GM19395 (cell line): ENCODE results near the gene EFCAB8.

Experiments
- ATAC-seq: cut with Tn5 transposase; IDR thresholded peaks from one replicate; pipeline ENCODE4 v1.9.1; 2021; ENCODE audit warnings: mild to moderate bottlenecking, moderate library complexity; ENCODE audit not compliant: unreplicated experiment

EFCAB8 gene

DNA sequence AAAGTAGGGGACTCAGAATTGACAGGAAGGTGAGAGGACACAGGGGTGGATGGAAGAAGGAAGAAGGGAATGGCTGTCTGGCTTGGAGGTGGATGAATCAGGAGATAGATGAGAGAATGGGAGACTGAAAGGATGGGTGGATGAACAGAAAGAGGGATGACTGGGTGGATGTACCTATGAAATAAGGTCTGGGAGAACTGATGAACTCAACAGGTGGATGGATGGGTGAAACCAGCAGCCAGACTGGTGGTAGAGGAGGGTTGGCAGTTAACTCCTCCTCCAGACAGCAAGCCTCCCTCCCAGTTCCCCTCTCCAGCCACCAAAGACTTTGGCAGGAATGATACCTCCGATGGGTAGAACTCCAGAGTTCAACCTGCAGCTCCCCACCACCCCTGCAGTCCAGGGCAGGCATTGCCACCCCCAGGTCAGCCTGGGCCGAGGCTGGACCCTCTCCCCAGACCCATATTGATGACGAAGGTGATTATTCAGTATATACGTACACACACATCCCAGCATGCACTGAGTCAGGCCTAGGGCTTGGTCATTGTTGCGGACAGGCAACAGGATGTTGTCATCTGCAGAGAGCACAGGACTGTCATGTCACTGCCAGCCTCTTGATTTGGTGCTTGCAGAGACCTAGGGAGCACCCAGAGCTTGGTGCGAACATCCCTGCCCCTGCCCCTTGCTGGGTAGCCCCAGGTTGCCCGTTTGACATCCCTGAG lies 143.5 kb downstream of the EFCAB8 start:
- no peak for ATAC-seq

- no peak for ATAC-seq
These were observed 145.5 kb downstream of the EFCAB8 start, which contains the start of gene SUN5 for GRCh38 chr20:33004141-33004751. SUN5 (minus strand) TSS chr20:33004433; CDS start chr20:33004340, 93 bp downstream.

DNA sequence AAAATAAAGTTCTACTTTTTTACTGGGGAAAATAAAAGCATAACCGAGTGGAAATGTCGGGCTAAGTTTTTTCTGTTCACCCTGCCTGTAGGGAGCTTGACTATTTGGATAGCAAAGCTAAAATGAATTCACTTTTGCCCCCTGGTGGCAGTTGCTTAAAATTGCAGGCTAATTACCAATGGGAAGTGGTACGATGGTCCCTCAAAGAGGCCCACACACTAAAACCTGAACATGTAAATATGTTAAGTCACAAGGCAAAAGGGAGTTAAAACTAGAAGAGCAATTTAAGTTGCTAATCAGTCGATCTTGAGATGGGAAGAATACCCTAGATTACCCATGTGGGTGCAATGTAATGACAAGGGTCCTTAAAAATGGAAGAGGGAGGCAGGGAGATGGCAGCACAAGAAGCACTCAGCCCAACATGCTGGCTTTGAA lies 146.4 kb downstream of the EFCAB8 start:
- ATAC-seq, result no peak

- ATAC-seq, result no peak
These were observed 147.4 kb downstream of the EFCAB8 start for GRCh38 chr20:33005908-33006775.

DNA sequence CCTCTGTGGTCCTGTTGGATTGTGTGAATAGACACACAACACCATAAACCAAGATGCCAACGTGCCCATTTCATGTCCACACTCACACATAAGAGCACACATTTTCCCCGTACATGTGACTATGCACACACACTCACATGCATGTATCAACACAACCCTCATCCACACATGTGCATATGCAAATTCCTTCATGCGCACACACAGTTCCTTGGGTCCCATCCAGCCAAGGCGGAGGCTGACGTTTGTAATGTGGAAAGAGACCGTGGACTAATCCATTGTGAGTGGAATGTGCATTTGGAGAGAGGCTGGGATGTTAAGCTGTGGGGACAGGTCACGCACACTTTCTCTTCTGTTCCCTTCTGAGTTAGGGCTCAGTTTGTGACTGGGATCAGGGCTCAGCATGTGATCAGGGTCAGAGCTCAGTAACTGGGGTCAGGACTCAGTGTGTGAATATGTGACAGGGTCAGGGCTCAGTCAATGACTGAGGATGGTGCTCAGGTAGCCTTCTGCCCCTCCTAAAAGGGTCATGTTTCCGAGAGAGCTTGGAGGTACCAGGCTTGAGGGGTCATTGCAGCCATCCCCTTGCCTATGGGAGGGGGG lies 148.2 kb downstream of the EFCAB8 start:
- no peak for ATAC-seq

GRCh38 chr20:33007376-33008335 lies 148.9 kb downstream of the EFCAB8 start, which contains the start of gene BPIFB2:
BPIFB2 (plus strand) TSS chr20:33007704; CDS start chr20:33008575, 871 bp downstream.
- ATAC-seq, result no peak

DNA sequence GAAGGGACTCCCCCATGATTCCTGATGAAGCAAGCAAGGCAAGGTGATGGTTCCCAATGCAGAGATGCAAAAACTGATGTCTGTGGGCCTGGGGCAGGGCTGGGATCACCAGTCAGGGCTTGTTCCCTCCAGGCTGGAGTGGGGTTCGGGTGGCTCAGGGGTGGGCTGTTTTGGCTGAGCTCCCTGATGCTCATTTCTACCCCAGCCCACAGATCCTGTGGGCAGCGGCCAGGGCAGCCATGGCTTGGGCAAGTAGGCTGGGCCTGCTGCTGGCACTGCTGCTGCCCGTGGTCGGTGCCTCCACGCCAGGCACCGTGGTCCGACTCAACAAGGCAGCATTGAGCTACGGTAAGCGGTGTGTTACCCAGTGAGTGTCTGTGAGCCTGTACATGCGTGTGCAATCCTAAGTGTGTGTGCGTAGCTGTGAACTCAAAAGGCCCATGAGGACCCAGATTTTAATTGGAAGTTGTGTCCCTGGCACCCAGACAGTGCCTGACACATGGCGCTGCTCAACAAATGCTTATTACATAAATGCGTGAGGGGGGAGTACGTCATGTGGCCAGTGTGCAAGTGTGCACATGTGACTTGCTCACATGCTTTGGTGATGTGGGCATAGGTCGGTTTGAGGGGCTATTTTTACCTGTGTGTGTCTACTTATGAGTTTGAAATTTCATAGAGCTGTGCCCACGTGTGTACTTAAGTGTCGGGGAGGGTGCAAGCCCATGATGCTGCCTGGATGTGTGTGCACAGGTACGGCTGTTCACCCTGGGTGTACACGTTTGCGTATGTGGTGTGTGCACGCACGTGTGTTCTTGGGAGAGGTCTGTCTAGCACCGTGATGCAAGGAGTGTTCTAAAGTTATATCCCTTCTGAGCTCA lies 149.9 kb downstream of the EFCAB8 start:
- ATAC-seq, result no peak

GRCh38 chr20:33009214-33010132 lies 150.8 kb downstream of the EFCAB8 start:
- no peak for ATAC-seq

GRCh38 chr20:33010133-33010504 lies 151.4 kb downstream of the EFCAB8 start:
- ATAC-seq, result no peak

DNA sequence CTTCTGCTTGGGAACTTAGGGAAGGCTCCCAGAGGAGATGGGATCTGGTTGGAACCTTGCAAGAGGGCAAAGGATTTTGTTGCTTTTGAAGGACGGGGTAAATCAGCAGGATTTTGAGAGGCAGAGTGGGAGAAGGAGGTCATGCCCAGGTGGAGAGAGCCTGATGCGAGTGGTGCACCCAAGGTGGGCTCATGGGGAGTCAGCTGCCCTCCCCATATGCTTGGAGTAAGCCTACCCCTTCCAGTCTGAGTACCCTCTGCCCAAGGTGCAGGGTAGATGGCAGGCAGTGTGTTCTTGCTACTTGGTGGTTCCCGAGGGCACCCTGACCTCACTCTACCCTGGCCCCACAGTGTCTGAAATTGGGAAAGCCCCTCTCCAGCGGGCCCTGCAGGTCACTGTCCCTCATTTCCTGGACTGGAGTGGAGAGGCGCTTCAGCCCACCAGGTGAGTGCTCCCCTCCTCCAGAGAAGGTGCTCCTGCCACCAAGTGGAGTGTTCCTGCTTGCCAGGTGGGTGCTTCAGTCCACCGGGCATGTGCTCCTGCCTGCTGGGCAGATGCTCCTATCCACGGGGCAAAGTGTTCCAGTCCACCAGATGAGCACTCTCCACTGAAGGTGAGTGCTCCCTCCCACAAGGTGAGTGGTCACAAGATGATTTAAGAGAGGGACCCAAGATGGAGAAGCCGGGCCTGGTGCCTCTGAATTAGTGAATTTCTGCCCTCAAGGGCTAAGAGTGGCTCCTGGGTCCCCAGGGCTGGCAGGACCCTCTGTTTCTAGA lies 152.1 kb downstream of the EFCAB8 start:
- ATAC-seq, result no peak
